HEK293 (cell line): ENCODE measurements around the gene ADK.
A peak's percentile ranks its signal among the peaks of the same experiment; 100 is the strongest.
"Not testable (repeated sequence)": the region's sequence is repeated elsewhere in the genome, so short reads cannot be mapped to it uniquely, and the experiment has no call there.

ENCODE experiments used
- CTCF ChIA-PET: fragments of 350-600 bp; formaldehyde crosslinking; extraction: SDS; loops from one replicate; lab custom pipeline; 2021; ENCODE audit warnings: antibody characterized with exemption; lab: Yijun Ruan, JAX
- POLR2A ChIA-PET: fragments of 300-600 bp; formaldehyde crosslinking; extraction: SDS; loops from one replicate; lab custom pipeline; 2020; ENCODE audit warnings: antibody characterized with exemption, inconsistent platforms; lab: Yijun Ruan, JAX
- H3K27ac ChIP-seq: fragments of 200-500 bp; sonication (Bioruptor generic); 2 replicates; pipeline ENCODE4 v1.5.1; 2014; ENCODE audit warnings: low read depth, low read length, control low read depth, inconsistent platforms; ENCODE audit errors: extremely low read depth
- H3K36me3 ChIP-seq, 2 experiments: fragments of 200-500 bp in 1 of 2; sonication (Bioruptor generic) in 1 of 2; 1 replicate in 1 of 2; 2 replicates in 1 of 2; pipeline ENCODE4 v1.5.1; 2014 to 2017; ENCODE audit warnings: inconsistent platforms in 2 of 2, low read length in 2 of 2; ENCODE audit not compliant: control insufficient read depth in 2 of 2, insufficient read depth in 1 of 2
- H3K4me1 ChIP-seq: fragments of 200-500 bp; sonication (Bioruptor generic); 2 replicates; pipeline ENCODE4 v1.5.1; 2014; ENCODE audit warnings: mild to moderate bottlenecking, low read length, inconsistent platforms; ENCODE audit not compliant: control insufficient read depth, insufficient read depth
- H3K4me3 ChIP-seq: 2 replicates; pipeline ENCODE4 v1.5.1; 2011; ENCODE audit warnings: low read depth, mild to moderate bottlenecking, control low read depth, low read length, moderate library complexity
- H3K9me3 ChIP-seq: fragments of 200-500 bp; sonication (Bioruptor generic); 2 replicates; pipeline ENCODE4 v1.5.1; 2014; ENCODE audit warnings: low read depth, low read length, inconsistent platforms; ENCODE audit not compliant: control insufficient read depth, insufficient read depth
- GFI1B ChIP-seq: fragments of 450-650 bp; formaldehyde crosslinking; IDR thresholded peaks from 2 replicates; pipeline ENCODE4 v1.5.1; 2016; ENCODE audit warnings: missing biosample characterization, missing genetic modification characterization
- KLF10 ChIP-seq: fragments of 450-650 bp; IDR thresholded peaks from 2 replicates; pipeline ENCODE4 v1.5.1; 2018; ENCODE audit warnings: missing biosample characterization, mild to moderate bottlenecking, missing genetic modification characterization
- MEIS1 ChIP-seq: sonication (generic); formaldehyde crosslinking; IDR thresholded peaks from 2 replicates; pipeline ENCODE4 v1.8.1; 2022; ENCODE audit warnings: missing genetic modification reagents, mild to moderate bottlenecking, borderline replicate concordance
- MYNN ChIP-seq: fragments of 450-650 bp; formaldehyde crosslinking; IDR thresholded peaks from 2 replicates; pipeline ENCODE4 v1.5.1; 2016; ENCODE audit warnings: missing biosample characterization, missing genetic modification characterization, borderline replicate concordance
- PRDM1 ChIP-seq: fragments of 450-650 bp; formaldehyde crosslinking; IDR thresholded peaks from 2 replicates; pipeline ENCODE4; 2016; ENCODE audit warnings: missing biosample characterization, missing genetic modification characterization
- PRDM6 ChIP-seq: fragments of 450-650 bp; formaldehyde crosslinking; IDR thresholded peaks from 2 replicates; pipeline ENCODE4 v1.5.1; 2017; ENCODE audit warnings: missing biosample characterization, missing genetic modification characterization
- SCRT1 ChIP-seq: fragments of 450-650 bp; formaldehyde crosslinking; IDR thresholded peaks from 2 replicates; pipeline ENCODE4 v1.5.1; 2016; ENCODE audit warnings: missing biosample characterization, missing genetic modification characterization, borderline replicate concordance
- SCRT2 ChIP-seq: fragments of 450-650 bp; formaldehyde crosslinking; IDR thresholded peaks from 2 replicates; pipeline ENCODE4 v1.5.1; 2016; ENCODE audit warnings: missing biosample characterization, missing genetic modification characterization
- ZBTB21 ChIP-seq: fragments of 450-650 bp; formaldehyde crosslinking; IDR thresholded peaks from 2 replicates; pipeline ENCODE4 v1.5.1; 2017; ENCODE audit warnings: missing biosample characterization, missing genetic modification characterization
- ZFP3 ChIP-seq: fragments of 450-650 bp; formaldehyde crosslinking; IDR thresholded peaks from 2 replicates; pipeline ENCODE4 v1.5.1; 2016; ENCODE audit warnings: low read depth, missing biosample characterization, missing genetic modification characterization
- ZNF121 ChIP-seq: fragments of 450-650 bp; formaldehyde crosslinking; IDR thresholded peaks from 2 replicates; pipeline ENCODE4 v1.5.1; 2016; ENCODE audit warnings: missing biosample characterization, missing genetic modification characterization
- ZNF175 ChIP-seq: fragments of 450-650 bp; formaldehyde crosslinking; IDR thresholded peaks from 2 replicates; pipeline ENCODE4 v1.5.1; 2016; ENCODE audit warnings: missing biosample characterization, missing genetic modification characterization
- ZNF221 ChIP-seq: fragments of 450-650 bp; formaldehyde crosslinking; IDR thresholded peaks from 2 replicates; pipeline ENCODE4 v1.5.1; 2017; ENCODE audit warnings: missing biosample characterization, missing genetic modification characterization, borderline replicate concordance
- ZNF24 ChIP-seq: fragments of 450-650 bp; formaldehyde crosslinking; IDR thresholded peaks from 2 replicates; pipeline ENCODE4 v1.5.1; 2016; ENCODE audit warnings: missing biosample characterization, missing genetic modification characterization
- ZNF302 ChIP-seq: fragments of 450-650 bp; formaldehyde crosslinking; IDR thresholded peaks from 2 replicates; pipeline ENCODE4 v1.5.1; 2016; ENCODE audit warnings: missing biosample characterization, missing genetic modification characterization, low read depth
- ZNF394 ChIP-seq: fragments of 450-650 bp; formaldehyde crosslinking; IDR thresholded peaks from 2 replicates; pipeline ENCODE4 v1.5.1; 2016; ENCODE audit warnings: missing biosample characterization, missing genetic modification characterization, mild to moderate bottlenecking, moderate library complexity, borderline replicate concordance
- ZNF596 ChIP-seq: fragments of 450-650 bp; IDR thresholded peaks from 2 replicates; pipeline ENCODE4 v1.5.0; 2018; ENCODE audit warnings: missing biosample characterization, mild to moderate bottlenecking, missing genetic modification characterization, moderate library complexity
- TF ChIP-seq, protein P1 (sequence below): fragments of 450-650 bp; formaldehyde crosslinking; IDR thresholded peaks from 2 replicates; pipeline ENCODE4 v1.5.1; 2016; ENCODE audit warnings: missing biosample characterization, missing genetic modification characterization
- TF ChIP-seq, protein P2 (sequence below): fragments of 450-650 bp; formaldehyde crosslinking; IDR thresholded peaks from 2 replicates; pipeline ENCODE4 v1.5.1; 2016; ENCODE audit warnings: missing biosample characterization, missing genetic modification characterization
- TF ChIP-seq, protein P3 (sequence below): fragments of 450-650 bp; formaldehyde crosslinking; IDR thresholded peaks from 2 replicates; pipeline ENCODE4 v1.5.1; 2016; ENCODE audit warnings: missing biosample characterization, missing genetic modification characterization, low read depth

Gene ADK

DNA sequence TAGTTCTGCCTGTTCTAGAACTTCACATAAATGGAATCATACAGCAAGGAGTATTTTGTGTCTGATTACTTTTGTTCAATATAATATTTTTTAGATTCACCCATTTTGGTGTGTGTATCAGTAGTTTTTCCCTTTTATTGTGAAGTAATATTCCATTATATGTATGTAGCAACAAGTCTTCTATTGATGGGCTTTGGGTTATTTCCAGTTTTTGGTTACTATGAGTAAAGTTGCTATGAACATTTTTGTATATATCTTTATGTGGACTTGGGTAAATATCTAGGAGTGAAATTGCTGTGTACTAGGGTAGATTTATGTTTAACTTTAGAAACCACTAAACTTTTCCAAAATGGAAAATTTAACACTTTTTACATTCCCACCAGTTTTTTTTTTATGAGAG lies 35.7 kb downstream of the ADK start:
- Histone ChIP-seq H3K4me1 (peaks cover 14% of the 10 kb centered on the region), H3K36me3 (no peaks in the 10 kb centered on the region), H3K27ac (no peak overlapping the region), H3K4me3 (no peak overlapping the region), H3K9me3 (no peaks in the 10 kb centered on the region)
- POLR2A ChIA-PET = no interaction called here
- peak; percentile 83 for TF ChIP-seq SCRT2
- TF ChIP-seq PRDM1 = peak; percentile 34
- TF ChIP-seq ZNF221 (tag by site-specific recombination) = no peak
- TF ChIP-seq ZBTB21 = no peak
- TF ChIP-seq SCRT1 (tag by site-specific recombination) = peak; percentile 20; the same call in 1 of the 2 replicates
- TF ChIP-seq, protein P1, sequence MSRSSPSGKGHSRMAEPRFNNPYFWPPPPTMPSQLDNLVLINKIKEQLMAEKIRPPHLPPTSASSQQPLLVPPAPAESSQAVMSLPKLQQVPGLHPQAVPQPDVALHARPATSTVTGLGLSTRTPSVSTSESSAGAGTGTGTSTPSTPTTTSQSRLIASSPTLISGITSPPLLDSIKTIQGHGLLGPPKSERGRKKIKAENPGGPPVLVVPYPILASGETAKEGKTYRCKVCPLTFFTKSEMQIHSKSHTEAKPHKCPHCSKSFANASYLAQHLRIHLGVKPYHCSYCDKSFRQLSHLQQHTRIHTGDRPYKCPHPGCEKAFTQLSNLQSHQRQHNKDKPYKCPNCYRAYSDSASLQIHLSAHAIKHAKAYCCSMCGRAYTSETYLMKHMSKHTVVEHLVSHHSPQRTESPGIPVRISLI (tag by site-specific recombination) = 0 out of 2 replicates have a peak, but pooled peaks have one; percentile 25
- CTCF ChIA-PET = interaction anchor here (0.6 kb wide), 1 partner anchor 36 kb away, joined by 4 read pairs; no protein-coding TSS in a partner anchor

DNA sequence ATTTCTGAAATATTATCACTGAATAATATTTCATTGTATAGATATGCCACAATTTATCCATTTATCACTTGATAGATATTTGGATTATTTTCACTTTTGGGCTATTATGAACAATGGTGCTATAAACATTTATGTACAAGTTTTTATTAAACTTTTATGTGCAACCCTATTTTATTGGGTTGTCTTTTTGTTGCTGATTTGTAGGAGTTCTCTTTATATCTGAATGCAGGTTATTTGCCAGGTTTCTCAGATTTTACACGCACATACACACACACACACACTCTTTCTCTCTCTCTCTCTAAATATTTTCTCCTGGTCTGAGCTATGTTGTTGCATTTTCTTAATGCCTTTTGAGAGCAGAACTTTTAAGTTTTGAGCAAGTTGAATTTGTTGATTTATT lies 36.2 kb downstream of the ADK start:
- Histone ChIP-seq H3K4me1 (peaks cover 14% of the 10 kb centered on the region; the same call in 1 of the 2 replicates), H3K27ac (no peak overlapping the region)
- CTCF ChIA-PET = interaction anchor here (0.6 kb wide), 1 partner anchor 36 kb away, joined by 4 read pairs; no protein-coding TSS in a partner anchor

DNA sequence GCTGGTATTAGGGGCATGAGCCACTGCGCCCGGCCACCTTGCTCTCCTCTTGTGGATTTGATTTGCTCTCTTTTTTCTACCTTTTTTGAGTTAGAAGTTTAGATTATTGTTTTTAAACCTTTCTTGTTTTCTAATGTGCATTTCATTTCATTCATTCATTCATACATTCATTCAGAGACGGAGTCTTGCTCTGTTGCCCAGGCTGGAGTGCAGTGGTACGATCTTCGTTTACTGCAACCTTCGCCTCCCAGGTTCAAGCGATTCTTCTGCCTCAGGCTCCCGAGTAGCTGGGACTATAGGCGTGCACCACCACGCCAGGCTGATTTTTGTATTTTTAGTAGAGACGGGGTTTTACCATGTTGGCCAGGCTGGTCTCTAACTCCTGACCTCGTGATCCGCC lies 37.6 kb downstream of the ADK start:
- H3K4me1 ChIP-seq = peaks cover 14% of the 10 kb centered on the region; the same call in 1 of the 2 replicates
- POLR2A ChIA-PET = interaction anchor here (0.7 kb wide), 1 partner anchor 942 kb away, joined by 5 read pairs; no protein-coding TSS in a partner anchor
- CTCF ChIA-PET = interaction anchor here (0.6 to 3.1 kb wide), 2 partner anchors 25 to 294 kb away, joined by 3 to 15 read pairs; no protein-coding TSS in a partner anchor
- not testable (repeated sequence) for H3K27ac ChIP-seq, H3K9me3 ChIP-seq, H3K4me3 ChIP-seq, H3K36me3 ChIP-seq
- peak; percentile 82 for TF ChIP-seq ZNF121 (tag by site-specific recombination)
- 0 out of 2 replicates have a peak, but pooled peaks have one; percentile 45 for TF ChIP-seq ZNF24

More for the DNA sequence above, 36.2 kb downstream of the ADK start:
- no peak for TF ChIP-seq ZNF175 (tag by site-specific recombination)
- peak; percentile 79 for TF ChIP-seq ZFP3
- 0 out of 2 replicates have a peak, but pooled peaks have one; percentile 15 for TF ChIP-seq PRDM6 (tag by site-specific recombination)
- TF ChIP-seq, protein P2, sequence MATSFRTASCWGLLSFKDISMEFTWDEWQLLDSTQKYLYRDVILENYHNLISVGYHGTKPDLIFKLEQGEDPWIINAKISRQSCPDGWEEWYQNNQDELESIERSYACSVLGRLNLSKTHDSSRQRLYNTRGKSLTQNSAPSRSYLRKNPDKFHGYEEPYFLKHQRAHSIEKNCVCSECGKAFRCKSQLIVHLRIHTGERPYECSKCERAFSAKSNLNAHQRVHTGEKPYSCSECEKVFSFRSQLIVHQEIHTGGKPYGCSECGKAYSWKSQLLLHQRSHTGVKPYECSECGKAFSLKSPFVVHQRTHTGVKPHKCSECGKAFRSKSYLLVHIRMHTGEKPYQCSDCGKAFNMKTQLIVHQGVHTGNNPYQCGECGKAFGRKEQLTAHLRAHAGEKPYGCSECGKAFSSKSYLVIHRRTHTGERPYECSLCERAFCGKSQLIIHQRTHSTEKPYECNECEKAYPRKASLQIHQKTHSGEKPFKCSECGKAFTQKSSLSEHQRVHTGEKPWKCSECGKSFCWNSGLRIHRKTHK (tag by site-specific recombination) = no peak
- TF ChIP-seq MYNN = peak; percentile 7; the same call in 1 of the 2 replicates
- H3K9me3 ChIP-seq = no peaks in the 10 kb centered on the region
- POLR2A ChIA-PET = no interaction called here
- H3K36me3 ChIP-seq = no peaks in the 10 kb centered on the region
- no peak overlapping the region for H3K4me3 ChIP-seq

GRCh38 chr10:74189999-74190421 lies 39.0 kb downstream of the ADK start:
- Histone ChIP-seq H3K27ac (peak overlapping the region; percentile 27), H3K4me1 (peaks cover 14% of the 10 kb centered on the region; the same call in 1 of the 2 replicates), H3K36me3 (no peaks in the 10 kb centered on the region), H3K4me3 (no peak overlapping the region), H3K9me3 (no peaks in the 10 kb centered on the region)
- CTCF ChIA-PET = interaction anchor here (3.1 kb wide), 1 partner anchor 24 kb away, joined by 15 read pairs; no protein-coding TSS in a partner anchor
- POLR2A ChIA-PET = interaction anchor here (0.8 to 1.3 kb wide), 4 partner anchors 14 to 460 kb away, joined by 3 to 9 read pairs (median 6); partner anchors contain the start of genes ADK and AP3M1
- TF ChIP-seq MEIS1 (CRISPR knock-in tag) (no peak), GFI1B (no peak), SCRT2 (peak; percentile 68; the same call in 1 of the 2 replicates), PRDM6 (tag by site-specific recombination) (peak; percentile 95), KLF10 (tag by site-specific recombination) (peak; percentile 48; the same call in 1 of the 2 replicates), ZNF302 (no peak), ZNF394 (tag by site-specific recombination) (no peak), ZNF596 (tag by site-specific recombination) (no peak)
- TF ChIP-seq, protein P3, sequence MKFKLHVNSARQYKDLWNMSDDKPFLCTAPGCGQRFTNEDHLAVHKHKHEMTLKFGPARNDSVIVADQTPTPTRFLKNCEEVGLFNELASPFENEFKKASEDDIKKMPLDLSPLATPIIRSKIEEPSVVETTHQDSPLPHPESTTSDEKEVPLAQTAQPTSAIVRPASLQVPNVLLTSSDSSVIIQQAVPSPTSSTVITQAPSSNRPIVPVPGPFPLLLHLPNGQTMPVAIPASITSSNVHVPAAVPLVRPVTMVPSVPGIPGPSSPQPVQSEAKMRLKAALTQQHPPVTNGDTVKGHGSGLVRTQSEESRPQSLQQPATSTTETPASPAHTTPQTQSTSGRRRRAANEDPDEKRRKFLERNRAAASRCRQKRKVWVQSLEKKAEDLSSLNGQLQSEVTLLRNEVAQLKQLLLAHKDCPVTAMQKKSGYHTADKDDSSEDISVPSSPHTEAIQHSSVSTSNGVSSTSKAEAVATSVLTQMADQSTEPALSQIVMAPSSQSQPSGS (tag by site-specific recombination) = no peak
